ENCODE results near the gene MAMDC4. TPM values are rescaled to one million over a fixed set of nuclear protein-coding genes. Genes with fewer than 3 reads are reported as not detected.

MAMDC4 gene
- total RNA-seq, 1 experiment from 2014 or later, result 6.7 TPM

DNA sequence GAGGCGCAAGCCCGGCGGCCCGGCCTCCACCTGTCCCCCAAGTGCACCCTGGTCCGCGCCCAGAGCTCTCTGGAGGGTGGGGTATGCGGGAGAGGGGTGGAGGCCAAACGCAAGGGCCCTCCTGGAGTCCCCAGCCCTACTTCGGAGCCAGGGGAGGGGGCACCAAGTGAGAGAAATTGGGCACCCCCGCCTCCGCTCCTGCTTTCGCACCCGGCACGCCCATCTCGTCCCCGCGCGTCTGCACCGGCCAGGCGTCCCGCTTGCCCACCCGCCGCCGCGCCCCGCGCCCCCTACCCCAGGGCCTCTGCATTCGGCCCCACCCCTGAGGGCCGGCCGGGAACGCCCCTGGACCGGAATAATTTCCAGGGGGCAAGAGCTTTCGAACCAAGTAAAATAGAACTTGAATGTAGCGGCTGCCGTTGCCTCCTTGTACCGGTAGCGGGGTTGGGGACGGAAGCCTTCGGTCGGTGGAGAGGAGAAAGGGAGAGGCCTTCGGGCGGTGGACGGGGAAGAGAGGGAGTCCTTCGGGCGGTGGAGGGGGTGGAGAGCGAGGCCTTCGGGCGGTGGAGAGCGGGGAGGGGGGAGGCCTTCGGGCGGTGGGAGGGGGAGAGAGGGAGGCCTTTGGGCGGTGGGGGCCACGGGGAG lies 3.6 kb upstream of the MAMDC4 start (continued):
- no peak for TF ChIP-seq ZNF317 (CRISPR knock-in tag; IDR thresholded peaks at IDR 0.05; ENCODE audit: borderline replicate concordance, low read depth)
- no peak for TF ChIP-seq ELF4 (CRISPR knock-in tag; IDR thresholded peaks at IDR 0.05; ENCODE audit: low read depth)

DNA sequence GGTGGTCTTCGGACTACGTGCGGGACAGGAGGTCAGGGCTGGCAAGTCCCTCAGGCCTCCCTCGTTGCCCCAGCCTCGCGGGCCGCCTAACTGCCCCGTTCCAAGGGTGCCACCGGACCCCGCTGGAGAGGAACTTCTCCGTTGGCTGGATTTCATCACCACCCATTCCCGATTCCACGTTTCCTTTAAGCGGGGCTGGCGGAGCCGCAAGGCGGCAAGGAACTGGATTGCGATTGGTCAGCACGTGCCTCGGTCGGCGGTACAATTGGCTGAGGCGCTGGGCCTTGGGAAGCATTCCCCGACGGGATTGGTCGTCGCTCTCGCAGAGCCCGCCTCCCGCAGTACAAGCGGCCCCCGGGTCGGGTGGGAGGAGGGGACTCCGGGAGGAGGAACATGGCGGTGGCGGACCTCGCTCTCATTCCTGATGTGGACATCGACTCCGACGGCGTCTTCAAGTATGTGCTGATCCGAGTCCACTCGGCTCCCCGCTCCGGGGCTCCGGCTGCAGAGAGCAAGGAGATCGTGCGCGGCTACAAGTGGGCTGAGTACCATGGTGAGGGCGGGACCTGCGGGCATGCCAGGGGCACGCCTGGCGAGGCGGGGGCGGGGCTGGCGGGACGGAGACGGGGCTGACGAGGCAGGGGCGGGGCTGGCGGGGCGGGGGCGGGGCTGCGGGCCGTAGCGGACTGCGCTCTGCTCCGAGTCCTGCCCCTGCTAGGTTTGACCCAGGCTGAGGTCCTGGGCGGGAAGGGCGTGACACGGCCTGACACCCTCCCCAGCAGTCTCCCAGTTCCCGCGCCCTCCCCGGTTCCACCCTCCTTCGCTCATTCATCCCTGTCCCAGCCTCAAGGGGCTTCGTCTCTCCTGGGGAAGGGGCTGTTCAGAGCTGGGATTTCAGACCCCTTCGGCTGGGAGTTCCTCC lies 2.8 kb upstream of the MAMDC4 start, which contains the start of gene PHPT1:
TSS of gene PHPT1 (plus strand) at position 372 of the 922 bp plus-strand sequence. CDS start at position 394, 22 bp downstream.
- peak within 1 kb of the TSS; percentile 94 for H3K27ac Mint-ChIP-seq
- no peaks in the 10 kb centered on the region for H3K9me3 Mint-ChIP-seq
- POLR2A ChIA-PET, result interaction anchor here (3.0 kb wide), 1 partner anchor 17 kb away, joined by 14 read pairs; the partner anchor contains the start of gene EDF1
- peak; percentile 75 for ATAC-seq
- CTCF ChIA-PET, result interaction anchor here (1.0 to 3.0 kb wide), 4 partner anchors 49 to 186 kb away, joined by 3 to 13 read pairs (median 4); no protein-coding TSS in a partner anchor
- H3K4me1 Mint-ChIP-seq, result peaks cover 4% of the 10 kb centered on the region
- DNase-seq (ENCODE audit: low spot score), result peak; percentile 99
- peak within 1 kb of the TSS; percentile 94 for H3K4me3 Mint-ChIP-seq
- H3K36me3 Mint-ChIP-seq, result peaks cover 2% of the 10 kb centered on the region; the same call in 1 of the 2 replicates
- H3K27me3 Mint-ChIP-seq (ENCODE audit: low read depth), result peaks cover 3% of the 10 kb centered on the region
- TF ChIP-seq TCF7 (CRISPR knock-in tag; IDR thresholded peaks at IDR 0.05; ENCODE audit: low read depth) (no peak), SMAD3 (CRISPR knock-in tag; IDR thresholded peaks at IDR 0.05; ENCODE audit: borderline replicate concordance) (no peak), FOXK1 (CRISPR knock-in tag; IDR thresholded peaks at IDR 0.05) (peak; percentile 50; the same call in 1 of the 2 replicates), EMX1 (CRISPR knock-in tag; IDR thresholded peaks at IDR 0.05) (no peak), ZNF232 (CRISPR knock-in tag; IDR thresholded peaks at IDR 0.05) (0 out of 2 replicates have a peak, but pooled peaks have one; percentile 32), MXD4 (CRISPR knock-in tag; IDR thresholded peaks at IDR 0.05; ENCODE audit: borderline replicate concordance) (no peak), SP1 (CRISPR knock-in tag; conservative IDR thresholded peaks at IDR 0.05) (peak; percentile 78), NFE2L1 (CRISPR knock-in tag; IDR thresholded peaks at IDR 0.05) (no peak), CBFB (CRISPR knock-in tag; IDR thresholded peaks at IDR 0.05; ENCODE audit: low read depth) (no peak)
- TF ChIP-seq, protein P1, sequence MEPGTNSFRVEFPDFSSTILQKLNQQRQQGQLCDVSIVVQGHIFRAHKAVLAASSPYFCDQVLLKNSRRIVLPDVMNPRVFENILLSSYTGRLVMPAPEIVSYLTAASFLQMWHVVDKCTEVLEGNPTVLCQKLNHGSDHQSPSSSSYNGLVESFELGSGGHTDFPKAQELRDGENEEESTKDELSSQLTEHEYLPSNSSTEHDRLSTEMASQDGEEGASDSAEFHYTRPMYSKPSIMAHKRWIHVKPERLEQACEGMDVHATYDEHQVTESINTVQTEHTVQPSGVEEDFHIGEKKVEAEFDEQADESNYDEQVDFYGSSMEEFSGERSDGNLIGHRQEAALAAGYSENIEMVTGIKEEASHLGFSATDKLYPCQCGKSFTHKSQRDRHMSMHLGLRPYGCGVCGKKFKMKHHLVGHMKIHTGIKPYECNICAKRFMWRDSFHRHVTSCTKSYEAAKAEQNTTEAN (CRISPR knock-in tag; IDR thresholded peaks at IDR 0.05), result 0 out of 2 replicates have a peak, but pooled peaks have one; percentile 54
- TF ChIP-seq, protein P2, sequence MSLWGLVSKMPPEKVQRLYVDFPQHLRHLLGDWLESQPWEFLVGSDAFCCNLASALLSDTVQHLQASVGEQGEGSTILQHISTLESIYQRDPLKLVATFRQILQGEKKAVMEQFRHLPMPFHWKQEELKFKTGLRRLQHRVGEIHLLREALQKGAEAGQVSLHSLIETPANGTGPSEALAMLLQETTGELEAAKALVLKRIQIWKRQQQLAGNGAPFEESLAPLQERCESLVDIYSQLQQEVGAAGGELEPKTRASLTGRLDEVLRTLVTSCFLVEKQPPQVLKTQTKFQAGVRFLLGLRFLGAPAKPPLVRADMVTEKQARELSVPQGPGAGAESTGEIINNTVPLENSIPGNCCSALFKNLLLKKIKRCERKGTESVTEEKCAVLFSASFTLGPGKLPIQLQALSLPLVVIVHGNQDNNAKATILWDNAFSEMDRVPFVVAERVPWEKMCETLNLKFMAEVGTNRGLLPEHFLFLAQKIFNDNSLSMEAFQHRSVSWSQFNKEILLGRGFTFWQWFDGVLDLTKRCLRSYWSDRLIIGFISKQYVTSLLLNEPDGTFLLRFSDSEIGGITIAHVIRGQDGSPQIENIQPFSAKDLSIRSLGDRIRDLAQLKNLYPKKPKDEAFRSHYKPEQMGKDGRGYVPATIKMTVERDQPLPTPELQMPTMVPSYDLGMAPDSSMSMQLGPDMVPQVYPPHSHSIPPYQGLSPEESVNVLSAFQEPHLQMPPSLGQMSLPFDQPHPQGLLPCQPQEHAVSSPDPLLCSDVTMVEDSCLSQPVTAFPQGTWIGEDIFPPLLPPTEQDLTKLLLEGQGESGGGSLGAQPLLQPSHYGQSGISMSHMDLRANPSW (CRISPR knock-in tag; conservative IDR thresholded peaks at IDR 0.05; ENCODE audit: low read depth), result no peak
- TF ChIP-seq, protein P3, sequence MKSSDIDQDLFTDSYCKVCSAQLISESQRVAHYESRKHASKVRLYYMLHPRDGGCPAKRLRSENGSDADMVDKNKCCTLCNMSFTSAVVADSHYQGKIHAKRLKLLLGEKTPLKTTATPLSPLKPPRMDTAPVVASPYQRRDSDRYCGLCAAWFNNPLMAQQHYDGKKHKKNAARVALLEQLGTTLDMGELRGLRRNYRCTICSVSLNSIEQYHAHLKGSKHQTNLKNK (CRISPR knock-in tag; IDR thresholded peaks at IDR 0.05), result peak; percentile 66; the same call in 1 of the 2 replicates
- TF ChIP-seq, protein P4, sequence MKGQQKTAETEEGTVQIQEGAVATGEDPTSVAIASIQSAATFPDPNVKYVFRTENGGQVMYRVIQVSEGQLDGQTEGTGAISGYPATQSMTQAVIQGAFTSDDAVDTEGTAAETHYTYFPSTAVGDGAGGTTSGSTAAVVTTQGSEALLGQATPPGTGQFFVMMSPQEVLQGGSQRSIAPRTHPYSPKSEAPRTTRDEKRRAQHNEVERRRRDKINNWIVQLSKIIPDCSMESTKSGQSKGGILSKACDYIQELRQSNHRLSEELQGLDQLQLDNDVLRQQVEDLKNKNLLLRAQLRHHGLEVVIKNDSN (CRISPR knock-in tag; IDR thresholded peaks at IDR 0.05), result peak; percentile 76; the same call in 1 of the 2 replicates
- TF ChIP-seq, protein P5, sequence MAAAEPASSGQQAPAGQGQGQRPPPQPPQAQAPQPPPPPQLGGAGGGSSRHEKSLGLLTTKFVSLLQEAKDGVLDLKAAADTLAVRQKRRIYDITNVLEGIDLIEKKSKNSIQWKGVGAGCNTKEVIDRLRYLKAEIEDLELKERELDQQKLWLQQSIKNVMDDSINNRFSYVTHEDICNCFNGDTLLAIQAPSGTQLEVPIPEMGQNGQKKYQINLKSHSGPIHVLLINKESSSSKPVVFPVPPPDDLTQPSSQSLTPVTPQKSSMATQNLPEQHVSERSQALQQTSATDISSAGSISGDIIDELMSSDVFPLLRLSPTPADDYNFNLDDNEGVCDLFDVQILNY (CRISPR knock-in tag; IDR thresholded peaks at IDR 0.05), result peak; percentile 85; the same call in 1 of the 2 replicates
- TF ChIP-seq, protein P6, sequence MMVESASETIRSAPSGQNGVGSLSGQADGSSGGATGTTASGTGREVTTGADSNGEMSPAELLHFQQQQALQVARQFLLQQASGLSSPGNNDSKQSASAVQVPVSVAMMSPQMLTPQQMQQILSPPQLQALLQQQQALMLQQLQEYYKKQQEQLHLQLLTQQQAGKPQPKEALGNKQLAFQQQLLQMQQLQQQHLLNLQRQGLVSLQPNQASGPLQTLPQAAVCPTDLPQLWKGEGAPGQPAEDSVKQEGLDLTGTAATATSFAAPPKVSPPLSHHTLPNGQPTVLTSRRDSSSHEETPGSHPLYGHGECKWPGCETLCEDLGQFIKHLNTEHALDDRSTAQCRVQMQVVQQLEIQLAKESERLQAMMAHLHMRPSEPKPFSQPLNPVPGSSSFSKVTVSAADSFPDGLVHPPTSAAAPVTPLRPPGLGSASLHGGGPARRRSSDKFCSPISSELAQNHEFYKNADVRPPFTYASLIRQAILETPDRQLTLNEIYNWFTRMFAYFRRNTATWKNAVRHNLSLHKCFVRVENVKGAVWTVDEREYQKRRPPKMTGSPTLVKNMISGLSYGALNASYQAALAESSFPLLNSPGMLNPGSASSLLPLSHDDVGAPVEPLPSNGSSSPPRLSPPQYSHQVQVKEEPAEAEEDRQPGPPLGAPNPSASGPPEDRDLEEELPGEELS (CRISPR knock-in tag; IDR thresholded peaks at IDR 0.05), result no peak
- TF ChIP-seq, protein P7, sequence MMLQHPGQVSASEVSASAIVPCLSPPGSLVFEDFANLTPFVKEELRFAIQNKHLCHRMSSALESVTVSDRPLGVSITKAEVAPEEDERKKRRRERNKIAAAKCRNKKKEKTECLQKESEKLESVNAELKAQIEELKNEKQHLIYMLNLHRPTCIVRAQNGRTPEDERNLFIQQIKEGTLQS (CRISPR knock-in tag; conservative IDR thresholded peaks at IDR 0.05), result peak; percentile 94
- TF ChIP-seq, protein P8, sequence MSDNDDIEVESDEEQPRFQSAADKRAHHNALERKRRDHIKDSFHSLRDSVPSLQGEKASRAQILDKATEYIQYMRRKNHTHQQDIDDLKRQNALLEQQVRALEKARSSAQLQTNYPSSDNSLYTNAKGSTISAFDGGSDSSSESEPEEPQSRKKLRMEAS (CRISPR knock-in tag; IDR thresholded peaks at IDR 0.05), result peak; percentile 93
- TF ChIP-seq, protein P9, sequence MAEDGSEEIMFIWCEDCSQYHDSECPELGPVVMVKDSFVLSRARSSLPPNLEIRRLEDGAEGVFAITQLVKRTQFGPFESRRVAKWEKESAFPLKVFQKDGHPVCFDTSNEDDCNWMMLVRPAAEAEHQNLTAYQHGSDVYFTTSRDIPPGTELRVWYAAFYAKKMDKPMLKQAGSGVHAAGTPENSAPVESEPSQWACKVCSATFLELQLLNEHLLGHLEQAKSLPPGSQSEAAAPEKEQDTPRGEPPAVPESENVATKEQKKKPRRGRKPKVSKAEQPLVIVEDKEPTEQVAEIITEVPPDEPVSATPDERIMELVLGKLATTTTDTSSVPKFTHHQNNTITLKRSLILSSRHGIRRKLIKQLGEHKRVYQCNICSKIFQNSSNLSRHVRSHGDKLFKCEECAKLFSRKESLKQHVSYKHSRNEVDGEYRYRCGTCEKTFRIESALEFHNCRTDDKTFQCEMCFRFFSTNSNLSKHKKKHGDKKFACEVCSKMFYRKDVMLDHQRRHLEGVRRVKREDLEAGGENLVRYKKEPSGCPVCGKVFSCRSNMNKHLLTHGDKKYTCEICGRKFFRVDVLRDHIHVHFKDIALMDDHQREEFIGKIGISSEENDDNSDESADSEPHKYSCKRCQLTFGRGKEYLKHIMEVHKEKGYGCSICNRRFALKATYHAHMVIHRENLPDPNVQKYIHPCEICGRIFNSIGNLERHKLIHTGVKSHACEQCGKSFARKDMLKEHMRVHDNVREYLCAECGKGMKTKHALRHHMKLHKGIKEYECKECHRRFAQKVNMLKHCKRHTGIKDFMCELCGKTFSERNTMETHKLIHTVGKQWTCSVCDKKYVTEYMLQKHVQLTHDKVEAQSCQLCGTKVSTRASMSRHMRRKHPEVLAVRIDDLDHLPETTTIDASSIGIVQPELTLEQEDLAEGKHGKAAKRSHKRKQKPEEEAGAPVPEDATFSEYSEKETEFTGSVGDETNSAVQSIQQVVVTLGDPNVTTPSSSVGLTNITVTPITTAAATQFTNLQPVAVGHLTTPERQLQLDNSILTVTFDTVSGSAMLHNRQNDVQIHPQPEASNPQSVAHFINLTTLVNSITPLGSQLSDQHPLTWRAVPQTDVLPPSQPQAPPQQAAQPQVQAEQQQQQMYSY (CRISPR knock-in tag; IDR thresholded peaks at IDR 0.05), result peak; percentile 88
